Progenitor cell of endocrine pancreas (in vitro differentiated cells): ENCODE data around the gene COL23A1. TPM values are rescaled to one million over a fixed set of nuclear protein-coding genes. Genes with fewer than 3 reads are reported as not detected.

ENCODE experiments used
- DNase-seq: peaks from one replicate; pipeline ENCODE4 v3.0.0; 2021; ENCODE audit warnings: low spot score; ENCODE audit not compliant: unreplicated experiment
- H3K27ac Mint-ChIP-seq: 2 replicates; pipeline ENCODE4 v1.8.0; 2021; ENCODE audit warnings: mild to moderate bottlenecking, moderate library complexity, mixed read lengths
- H3K27me3 Mint-ChIP-seq: 2 replicates; pipeline ENCODE4 v1.8.0; 2021; ENCODE audit warnings: mixed read lengths
- H3K36me3 Mint-ChIP-seq: 2 replicates; pipeline ENCODE4 v1.8.0; 2022; ENCODE audit warnings: mixed read lengths; ENCODE audit not compliant: insufficient read depth
- H3K4me1 Mint-ChIP-seq: 2 replicates; pipeline ENCODE4 v1.8.0; 2021; ENCODE audit warnings: low read depth, mixed read lengths
- H3K4me3 Mint-ChIP-seq: 2 replicates; pipeline ENCODE4 v1.8.0; 2021; ENCODE audit warnings: low read depth, mild to moderate bottlenecking, moderate library complexity, mixed read lengths
- H3K9me3 Mint-ChIP-seq: 2 replicates; pipeline ENCODE4 v1.8.0; 2021; ENCODE audit warnings: low read depth, mixed read lengths
- CTCF ChIP-seq: fragments of 200-600 bp; sonication (generic); IDR thresholded peaks from one replicate; pipeline ENCODE4 v1.5.0; 2021; ENCODE audit warnings: antibody characterized with exemption, mild to moderate bottlenecking; ENCODE audit not compliant: unreplicated experiment
- total RNA-seq: library from RNA; stranded (reverse); gene quantifications from 2 replicates; pipeline ENCODE4 v1.2.1, GENCODE V29; 2021

COL23A1 gene
- total RNA-seq, 1 donor from 2014 or later = 0.36 TPM

- no peaks in the 10 kb centered on the region for H3K9me3 Mint-ChIP-seq
- no peak overlapping the region for H3K4me3 Mint-ChIP-seq
- no peak overlapping the region for H3K27ac Mint-ChIP-seq
- H3K4me1 Mint-ChIP-seq = peaks cover 16% of the 10 kb centered on the region
- H3K27me3 Mint-ChIP-seq = no peaks in the 10 kb centered on the region
- no peak for DNase-seq
- no peak for TF ChIP-seq CTCF
- peaks cover 12% of the 10 kb centered on the region for H3K36me3 Mint-ChIP-seq
These were observed 32.6 kb upstream of the COL23A1 start for GRCh38 chr5:178622679-178623247.

GRCh38 chr5:178619390-178619789 is 29.2 kb upstream of the COL23A1 start:
- H3K4me3 Mint-ChIP-seq = no peak overlapping the region
- H3K27me3 Mint-ChIP-seq = no peaks in the 10 kb centered on the region
- H3K36me3 Mint-ChIP-seq = peaks cover 17% of the 10 kb centered on the region
- no peak for TF ChIP-seq CTCF
- H3K9me3 Mint-ChIP-seq = no peaks in the 10 kb centered on the region
- peaks cover 3% of the 10 kb centered on the region for H3K4me1 Mint-ChIP-seq
- no peak overlapping the region for H3K27ac Mint-ChIP-seq
- no peak for DNase-seq

GRCh38 chr5:178612299-178612698 is 22.1 kb upstream of the COL23A1 start:
- DNase-seq = no peak
- no peaks in the 10 kb centered on the region for H3K4me1 Mint-ChIP-seq
- no peak for TF ChIP-seq CTCF
- H3K36me3 Mint-ChIP-seq = peaks cover 40% of the 10 kb centered on the region
- H3K27me3 Mint-ChIP-seq = no peaks in the 10 kb centered on the region
- no peak overlapping the region for H3K27ac Mint-ChIP-seq
- no peak overlapping the region for H3K4me3 Mint-ChIP-seq
- no peaks in the 10 kb centered on the region for H3K9me3 Mint-ChIP-seq

GRCh38 chr5:178606269-178606668 is 16.1 kb upstream of the COL23A1 start:
- Mint-ChIP-seq H3K27ac (no peak overlapping the region), H3K9me3 (peaks cover 5% of the 10 kb centered on the region), H3K36me3 (peaks cover 56% of the 10 kb centered on the region), H3K27me3 (no peaks in the 10 kb centered on the region), H3K4me3 (no peak overlapping the region), H3K4me1 (no peaks in the 10 kb centered on the region)
- no peak for DNase-seq
- TF ChIP-seq CTCF = no peak

GRCh38 chr5:178605788-178606187 is 15.6 kb upstream of the COL23A1 start:
- Mint-ChIP-seq H3K9me3 (peaks cover 5% of the 10 kb centered on the region), H3K27ac (no peak overlapping the region), H3K4me1 (no peaks in the 10 kb centered on the region), H3K27me3 (no peaks in the 10 kb centered on the region), H3K36me3 (peaks cover 54% of the 10 kb centered on the region), H3K4me3 (no peak overlapping the region)
- TF ChIP-seq CTCF = no peak
- no peak for DNase-seq
